Tibial artery (tissue), 4 donors: ENCODE data around the gene SEPTIN5.

Experiments used
- DNase-seq, 2 donors: peaks; one replicate each; pipeline ENCODE4 v3.0.0-alpha.2; 2019
- H3K27ac ChIP-seq, 2 donors: fragments of 200-600 bp; sonication (generic) in 1 of 2; 1 replicate in 1 of 2; 2 replicates in 1 of 2; pipeline ENCODE4 v1.5.1; 2018 to 2019; ENCODE audit warnings: mild to moderate bottlenecking in 1 of 2
- H3K27me3 ChIP-seq, 2 donors: fragments of 200-600 bp; sonication (generic) in 1 of 2; one replicate each; pipeline versions ENCODE4 v1.5.1 to v1.6.0; 2016 to 2019
- H3K36me3 ChIP-seq, 3 donors: fragments of 200-600 bp; sonication (generic) in 2 of 3; one replicate each; pipeline ENCODE4 v1.5.1; 2016 to 2019; ENCODE audit warnings: mild to moderate bottlenecking in 2 of 3
- H3K4me1 ChIP-seq, 4 donors: fragments of 200-600 bp; sonication (generic) in 2 of 4; 1 replicate in 3 of 4; 2 replicates in 1 of 4; pipeline ENCODE4 v1.5.1; 2016 to 2019
- H3K4me3 ChIP-seq, 2 donors: fragments of 200-600 bp; sonication (generic) in 1 of 2; 1 replicate in 1 of 2; 2 replicates in 1 of 2; pipeline ENCODE4 v1.5.1; 2018 to 2019; ENCODE audit warnings: mild to moderate bottlenecking in 2 of 2
- H3K9me3 ChIP-seq, 3 donors: fragments of 200-600 bp; sonication (generic) in 1 of 3; one replicate each; pipeline ENCODE4 v1.5.1; 2016 to 2019
- CTCF ChIP-seq, 2 experiments: fragments of 200-600 bp in 1 of 2; fragments of 450-650 bp in 1 of 2; IDR thresholded peaks; one replicate each; pipeline ENCODE4 v1.5.1; 2017 to 2019; ENCODE audit warnings: antibody characterized with exemption in 2 of 2, mild to moderate bottlenecking in 1 of 2, moderate library complexity in 1 of 2
- intact Hi-C: fragments of 100-400 bp; cut with DNase I; formaldehyde crosslinking; loops from one replicate; pipeline ENCODE4 v1.15.0; 2023; ENCODE audit warnings: low total_unique reads

SEPTIN5 gene

GRCh38 chr22:19748991-19749664 lies 34.8 kb downstream of the SEPTIN5 start:
- Histone ChIP-seq H3K9me3 (no peaks in the 10 kb centered on the region), H3K27me3 (peaks cover 0 to 46% of the 10 kb centered on the region in 2 donors), H3K36me3 (no peaks in the 10 kb centered on the region), H3K4me1 (no peaks in the 10 kb centered on the region), H3K27ac (no peak overlapping the region), H3K4me3 (no peak overlapping the region)
- no peak for TF ChIP-seq CTCF (IDR thresholded peaks at IDR 0.05)
- intact Hi-C loops, result no loop called here
- DNase-seq, result no peak

DNA sequence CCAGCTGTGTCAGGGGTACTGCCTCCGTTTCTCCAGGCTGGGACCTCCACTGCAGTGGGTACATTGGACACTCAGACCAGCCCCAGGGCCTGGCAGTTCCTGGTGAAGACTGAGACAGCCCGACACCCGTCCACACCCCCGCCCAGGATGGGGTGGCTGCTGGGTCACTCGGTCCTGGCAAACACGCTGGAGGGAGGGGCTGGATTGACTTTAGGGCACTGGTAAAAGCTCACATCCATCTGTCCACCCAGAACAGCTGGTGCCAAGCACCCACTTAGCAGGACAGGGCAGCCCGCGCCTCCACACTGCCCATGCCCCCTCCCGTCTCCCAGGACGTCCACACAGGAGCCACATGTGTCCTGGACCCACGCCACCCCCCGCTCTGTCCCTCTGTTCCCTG lies 35.6 kb downstream of the SEPTIN5 start:
- Histone ChIP-seq H3K4me3 (no peak overlapping the region), H3K4me1 (peaks cover 0 to under 1% (median under 1%) of the 10 kb centered on the region in 4 donors), H3K36me3 (no peaks in the 10 kb centered on the region), H3K27ac (no peak overlapping the region), H3K9me3 (no peaks in the 10 kb centered on the region), H3K27me3 (peaks cover 0 to 54% of the 10 kb centered on the region in 2 donors)
- intact Hi-C loops, result no loop called here
- TF ChIP-seq CTCF (IDR thresholded peaks at IDR 0.05), result no peak
- no peak for DNase-seq

GRCh38 chr22:19750507-19751490 lies 36.5 kb downstream of the SEPTIN5 start:
- no peak for TF ChIP-seq CTCF (IDR thresholded peaks at IDR 0.05)
- Histone ChIP-seq H3K4me3 (no peak overlapping the region), H3K4me1 (peaks cover 0 to 10% (median 7%) of the 10 kb centered on the region in 4 donors), H3K9me3 (no peaks in the 10 kb centered on the region), H3K27me3 (peaks cover 0 to 63% of the 10 kb centered on the region in 2 donors), H3K36me3 (no peaks in the 10 kb centered on the region), H3K27ac (no peak overlapping the region)
- no peak for DNase-seq
- intact Hi-C loops, result no loop called here

- Histone ChIP-seq H3K27ac (no peak overlapping the region), H3K4me3 (no peak overlapping the region), H3K4me1 (peaks cover 0 to 19% (median 16%) of the 10 kb centered on the region in 4 donors), H3K36me3 (no peaks in the 10 kb centered on the region), H3K27me3 (peaks cover 3 to 72% of the 10 kb centered on the region in 2 donors), H3K9me3 (no peaks in the 10 kb centered on the region)
- DNase-seq, result no peak
- intact Hi-C loops, result no loop called here
- no peak for TF ChIP-seq CTCF (IDR thresholded peaks at IDR 0.05)
Observed at GRCh38 chr22:19751497-19752245, 37.4 kb downstream of the SEPTIN5 start.

DNA sequence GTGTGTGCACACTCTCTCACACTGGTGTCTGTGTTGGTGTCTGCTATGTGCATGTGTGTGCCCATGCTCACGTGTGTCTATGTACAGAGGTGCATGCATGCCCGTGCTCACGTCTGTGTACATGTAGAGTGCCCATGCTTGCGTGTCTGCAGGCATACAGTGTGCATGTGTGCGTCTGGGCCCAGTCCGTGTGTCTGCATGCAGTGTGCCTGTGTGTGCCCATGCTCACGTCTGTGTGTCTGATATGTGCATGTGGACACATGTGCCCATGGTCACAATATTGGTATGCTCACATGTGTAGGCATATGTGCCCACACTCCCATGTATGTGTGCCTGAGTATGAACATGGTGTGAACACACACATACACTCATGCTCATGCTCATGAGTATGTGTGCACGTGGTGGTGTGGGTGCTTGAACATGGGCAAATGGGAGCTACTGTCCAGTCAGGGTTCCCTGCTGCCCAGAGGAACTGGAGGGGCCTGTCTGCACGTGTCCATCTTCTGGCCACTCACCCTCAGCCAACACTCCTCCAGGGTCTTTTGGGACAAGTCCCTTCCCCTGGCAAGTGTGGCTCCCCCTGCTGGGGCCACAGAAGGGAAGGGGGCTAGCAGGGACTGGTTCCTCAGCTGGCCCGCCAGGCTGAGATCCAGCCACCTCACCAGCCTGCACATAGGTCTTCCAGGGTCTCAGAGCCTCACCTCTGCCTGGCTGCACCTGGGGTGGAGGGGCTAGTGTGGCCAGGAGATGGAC lies 39.0 kb downstream of the SEPTIN5 start:
- Histone ChIP-seq H3K27ac (no peak overlapping the region), H3K27me3 (peaks cover 4 to 85% of the 10 kb centered on the region in 2 donors), H3K36me3 (no peaks in the 10 kb centered on the region), H3K9me3 (no peaks in the 10 kb centered on the region), H3K4me1 (peaks cover 0 to 26% (median 22%) of the 10 kb centered on the region in 4 donors), H3K4me3 (no peak overlapping the region)
- no peak for DNase-seq
- no peak for TF ChIP-seq CTCF (IDR thresholded peaks at IDR 0.05)
- intact Hi-C loops, result no loop called here
